Keratinocyte (primary cell): ENCODE data around the gene ICAM2.

Source experiments
- CTCF ChIP-seq, 3 experiments: IDR thresholded peaks in 1 of 3; conservative IDR thresholded peaks in 1 of 3; optimal IDR thresholded peaks in 1 of 3; 2 replicates in 2 of 3; 3 replicates in 1 of 3; pipeline versions ENCODE3 to v1.5.1; 2011; ENCODE audit warnings: low read length in 3 of 3, mild to moderate bottlenecking in 3 of 3, moderate library complexity in 2 of 3, control low read depth in 1 of 3, inconsistent platforms in 1 of 3; ENCODE audit not compliant: insufficient read depth in 2 of 3; ENCODE audit errors: extremely low read depth in 1 of 3
- EZH2 ChIP-seq: IDR thresholded peaks from one replicate; pipeline ENCODE4 v1.6.1; 2012; ENCODE audit warnings: inconsistent platforms, mild to moderate bottlenecking, low read length, moderate library complexity

GRCh38 chr17:63978272-63979200 lies 41.9 kb downstream of the ICAM2 start:
- TF ChIP-seq EZH2 (no peak), CTCF (optimal IDR thresholded peaks at IDR 0.05 in 1 of 3, IDR thresholded peaks at IDR 0.05 in 1 of 3, conservative IDR thresholded peaks at IDR 0.05 in 1 of 3; ENCODE audit: extremely low read depth in 1 of 3, insufficient read depth in 2 of 3, low read length in 3 of 3) (no peak)
